Neuronal stem cell (in vitro differentiated cells): Measurements from ENCODE around the gene CHST11.

Experiments used
- DNase-seq: peaks from one replicate; pipeline ENCODE4 v3.0.0-alpha.2; 2013; ENCODE audit warnings: low spot score
- H2AFZ ChIP-seq: one replicate; pipeline ENCODE4 v1.6.1; 2013; ENCODE audit warnings: mild to moderate bottlenecking, low read length, inconsistent platforms
- H2AK5ac ChIP-seq: 2 replicates; pipeline ENCODE4 v1.6.1; 2013; ENCODE audit warnings: low read depth, mild to moderate bottlenecking, inconsistent platforms, low read length, moderate library complexity, mixed read lengths
- H2BK120ac ChIP-seq: 2 replicates; pipeline ENCODE4 v1.6.1; 2013; ENCODE audit warnings: low read depth, mild to moderate bottlenecking, inconsistent platforms, low read length, moderate library complexity, mixed read lengths
- H2BK12ac ChIP-seq: one replicate; pipeline ENCODE4 v1.6.1; 2013; ENCODE audit warnings: low read length, inconsistent platforms
- H2BK15ac ChIP-seq: 2 replicates; pipeline ENCODE4 v1.6.1; 2013; ENCODE audit warnings: mild to moderate bottlenecking, low read length, inconsistent platforms, mixed read lengths
- H2BK5ac ChIP-seq: one replicate; pipeline ENCODE4 v1.6.1; 2013; ENCODE audit warnings: inconsistent platforms, mild to moderate bottlenecking, low read length, moderate library complexity
- H3K14ac ChIP-seq: one replicate; pipeline ENCODE4 v1.6.1; 2013; ENCODE audit warnings: low read length, inconsistent platforms
- H3K18ac ChIP-seq: 2 replicates; pipeline ENCODE4 v1.6.1; 2013; ENCODE audit warnings: low read length, inconsistent platforms
- H3K23ac ChIP-seq: 2 replicates; pipeline ENCODE4 v1.6.1; 2013; ENCODE audit warnings: low read depth, mild to moderate bottlenecking, mixed read lengths, low read length, inconsistent platforms; ENCODE audit not compliant: poor library complexity
- H3K27ac ChIP-seq: replicated peaks from 3 replicates; pipeline ENCODE4 v1.5.1; 2013; ENCODE audit warnings: low read length, inconsistent platforms
- H3K27me3 ChIP-seq, 3 experiments: 2 replicates each; pipeline ENCODE4 v1.6.1; 2013; ENCODE audit warnings: low read length in 3 of 3, mild to moderate bottlenecking in 2 of 3, inconsistent platforms in 1 of 3, low read depth in 1 of 3, mixed read lengths in 1 of 3, moderate library complexity in 1 of 3; ENCODE audit not compliant: control insufficient read depth in 3 of 3, insufficient read depth in 3 of 3
- H3K36me3 ChIP-seq, 2 donors: replicated peaks in 1 of 2; 2 replicates each; pipeline ENCODE4 v1.6.1; 2013; ENCODE audit warnings: low read length in 2 of 2; ENCODE audit not compliant: control insufficient read depth in 2 of 2, insufficient read depth in 2 of 2
- H3K4ac ChIP-seq: 2 replicates; pipeline ENCODE4 v1.6.1; 2013; ENCODE audit warnings: inconsistent platforms, mild to moderate bottlenecking, low read length, moderate library complexity
- H3K4me1 ChIP-seq, 2 donors: 1 replicate in 1 of 2; 2 replicates in 1 of 2; pipeline ENCODE4 v1.6.1; 2013; ENCODE audit warnings: low read length in 2 of 2, low read depth in 1 of 2; ENCODE audit not compliant: control insufficient read depth in 2 of 2, insufficient read depth in 1 of 2
- H3K4me2 ChIP-seq: one replicate; pipeline ENCODE4 v1.6.1; 2013; ENCODE audit warnings: mild to moderate bottlenecking, low read length, inconsistent platforms; ENCODE audit not compliant: insufficient read depth, poor library complexity, severe bottlenecking
- H3K4me3 ChIP-seq, 2 donors: 2 replicates each; pipeline ENCODE4 v1.5.1; 2013; ENCODE audit warnings: low read length in 2 of 2, mild to moderate bottlenecking in 2 of 2, inconsistent platforms in 1 of 2, moderate library complexity in 1 of 2
- H3K79me1 ChIP-seq: one replicate; pipeline ENCODE4 v1.6.1; 2013; ENCODE audit warnings: low read depth, mild to moderate bottlenecking, inconsistent platforms, low read length, moderate library complexity
- H3K9ac ChIP-seq: one replicate; pipeline ENCODE4 v1.6.1; 2013; ENCODE audit warnings: mild to moderate bottlenecking, low read depth, low read length, inconsistent platforms; ENCODE audit not compliant: poor library complexity
- H3K9me3 ChIP-seq, 2 donors: replicated peaks in 1 of 2; 2 replicates each; pipeline versions ENCODE3 to v1.6.1; 2013; ENCODE audit warnings: low read length in 2 of 2, mild to moderate bottlenecking in 2 of 2, inconsistent platforms in 1 of 2, low read depth in 1 of 2, mixed read lengths in 1 of 2, moderate library complexity in 1 of 2; ENCODE audit not compliant: control insufficient read depth in 2 of 2, insufficient read depth in 1 of 2
- H4K8ac ChIP-seq: one replicate; pipeline ENCODE4 v1.6.1; 2013; ENCODE audit warnings: low read depth, mild to moderate bottlenecking, inconsistent platforms, low read length, moderate library complexity
- H4K91ac ChIP-seq: one replicate; pipeline ENCODE4 v1.6.1; 2013; ENCODE audit warnings: low read length, low read depth, mild to moderate bottlenecking, inconsistent platforms; ENCODE audit not compliant: poor library complexity
- WGBS, 2 donors: extraction: QIAGEN DNeasy Blood & Tissue Kit; methylation state at CpG; one replicate each; pipeline ENCODE4 v1.1.7; 2013; ENCODE audit warnings: missing lambda C conversion rate in 2 of 2, mixed read lengths in 1 of 2; ENCODE audit not compliant: insufficient read length in 2 of 2, insufficient replicate concordance in 1 of 2; ENCODE audit errors: extremely low coverage in 2 of 2; 5-methylcytosine and 5-hydroxymethylcytosine counted together

Gene CHST11

DNA sequence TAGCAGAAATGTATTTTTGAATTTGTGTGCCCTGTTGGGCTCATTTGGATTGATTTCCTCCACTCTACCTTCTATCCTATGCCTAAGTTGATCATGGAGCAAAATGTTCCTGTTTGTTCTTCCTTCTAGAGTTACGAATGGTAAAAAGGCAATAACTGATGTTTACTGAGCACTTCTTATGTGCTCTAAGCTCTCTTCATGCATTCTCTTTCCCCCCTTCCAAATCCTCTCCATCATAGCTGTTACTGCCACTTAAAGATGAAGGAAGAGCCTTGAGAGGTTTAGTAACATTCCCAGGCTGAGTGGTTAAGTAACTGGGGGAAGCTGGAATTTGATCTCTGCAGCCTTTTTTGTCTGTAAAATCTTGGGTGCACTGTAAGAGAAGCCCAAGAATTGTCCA, 60.1 kb downstream of the CHST11 start:
- no peak overlapping the region for H2BK5ac ChIP-seq
- no peak overlapping the region for H3K27ac ChIP-seq
- no peak overlapping the region for H2AFZ ChIP-seq
- H3K79me1 ChIP-seq, result peaks cover 4% of the 10 kb centered on the region
- H3K4ac ChIP-seq, result no peak overlapping the region
- H3K4me2 ChIP-seq, result no peak overlapping the region
- H2AK5ac ChIP-seq, result no peak overlapping the region
- DNase-seq, result no peak
- no peak overlapping the region for H4K91ac ChIP-seq
- H3K9me3 ChIP-seq, result no peaks in the 10 kb centered on the region
- no peak overlapping the region for H3K14ac ChIP-seq
- no peak overlapping the region for H2BK12ac ChIP-seq
- H3K27me3 ChIP-seq, result no peaks in the 10 kb centered on the region
- H4K8ac ChIP-seq, result no peak overlapping the region
- H2BK120ac ChIP-seq, result no peak overlapping the region
- no peak overlapping the region for H3K23ac ChIP-seq
- H3K18ac ChIP-seq, result no peak overlapping the region
- no peak overlapping the region for H3K4me3 ChIP-seq
- H2BK15ac ChIP-seq, result no peak overlapping the region
- H3K36me3 ChIP-seq, result no peaks in the 10 kb centered on the region
- no peak overlapping the region for H3K9ac ChIP-seq
- H3K4me1 ChIP-seq, result peaks cover 7 to 9% of the 10 kb centered on the region in 2 donors
- no CpG with 5 or more reads among the region's 1 CpG for WGBS, 2 donors

DNA sequence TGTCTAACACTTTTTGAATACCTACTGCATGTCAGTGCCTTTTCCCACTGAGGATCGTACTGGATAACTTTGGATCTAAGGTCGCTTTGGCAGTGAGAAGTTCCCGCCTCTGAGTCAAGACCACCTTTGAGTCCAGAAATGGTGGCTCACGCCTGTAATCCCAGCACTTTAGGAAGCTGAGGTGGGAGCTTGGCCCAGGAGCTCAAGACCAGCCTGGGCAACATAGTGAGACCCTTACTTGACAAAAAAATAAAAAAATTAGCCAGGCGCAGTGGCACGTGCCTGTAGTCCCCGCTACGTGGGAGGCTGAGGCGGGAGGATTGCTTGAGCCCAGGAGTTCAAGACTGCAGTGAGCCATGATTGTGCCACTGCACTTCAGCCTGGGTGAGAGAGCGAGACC, 61.1 kb downstream of the CHST11 start:
- Histone ChIP-seq H2AK5ac (no peak overlapping the region), H2BK15ac (no peak overlapping the region), H3K23ac (no peak overlapping the region), H2BK12ac (no peak overlapping the region), H3K4ac (no peak overlapping the region), H3K4me1 (peaks cover 7 to 9% of the 10 kb centered on the region in 2 donors), H3K79me1 (peaks cover 4% of the 10 kb centered on the region), H3K36me3 (no peaks in the 10 kb centered on the region), H4K8ac (no peak overlapping the region), H3K9ac (no peak overlapping the region), H3K4me2 (no peak overlapping the region), H3K9me3 (no peaks in the 10 kb centered on the region), H2AFZ (no peak overlapping the region), H3K4me3 (no peak overlapping the region), H2BK5ac (no peak overlapping the region), H4K91ac (no peak overlapping the region), H3K27me3 (no peaks in the 10 kb centered on the region), H2BK120ac (no peak overlapping the region), H3K14ac (no peak overlapping the region), H3K18ac (no peak overlapping the region), H3K27ac (no peak overlapping the region)
- WGBS, 2 donors, result no CpG with 5 or more reads among the region's 10 CpGs
- no peak for DNase-seq

DNA sequence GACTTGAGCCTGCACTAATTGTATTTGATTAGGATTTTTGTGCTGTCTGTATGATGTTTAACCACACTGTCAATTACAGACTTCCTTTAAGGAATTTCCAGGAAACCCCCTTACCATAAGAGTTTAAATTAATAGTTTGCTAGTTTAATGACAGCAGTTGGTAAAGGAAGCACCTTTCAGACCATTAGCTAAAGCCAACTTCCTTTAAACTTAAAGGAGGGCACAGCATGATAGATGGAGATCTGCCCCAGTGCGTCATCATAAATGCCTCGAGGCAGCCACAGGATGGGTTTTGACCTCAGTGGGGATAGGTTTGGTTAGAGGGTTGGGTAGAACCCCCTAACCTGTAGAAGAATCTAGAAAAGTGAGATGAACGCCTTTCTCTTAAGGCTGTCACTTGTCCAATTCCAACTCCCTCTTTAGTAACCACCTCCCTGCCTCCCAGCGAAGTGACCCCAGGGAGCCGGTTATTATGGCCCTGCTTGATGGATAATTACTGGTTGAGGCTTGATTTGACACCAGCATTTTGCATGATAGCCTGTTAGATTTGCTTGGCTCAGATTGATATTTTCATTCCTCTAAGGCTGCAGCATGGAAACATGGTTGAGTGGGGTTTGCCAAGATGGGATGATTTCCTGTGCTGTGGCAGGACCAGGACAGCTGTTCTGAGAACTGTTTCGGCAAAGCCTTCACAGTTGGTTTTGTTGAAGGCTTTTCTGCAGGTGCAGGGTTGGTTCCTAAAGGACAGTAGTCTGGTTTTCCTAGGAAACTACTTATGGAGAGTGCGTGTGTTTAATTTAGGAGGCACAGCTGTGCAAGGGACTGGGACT, 62.7 kb downstream of the CHST11 start:
- Histone ChIP-seq H3K4me3 (no peak overlapping the region), H3K9me3 (no peaks in the 10 kb centered on the region), H2AK5ac (no peak overlapping the region), H3K27me3 (no peaks in the 10 kb centered on the region), H3K18ac (no peak overlapping the region), H2BK5ac (no peak overlapping the region), H3K79me1 (peaks cover 3% of the 10 kb centered on the region), H2BK12ac (no peak overlapping the region), H2AFZ (no peak overlapping the region), H3K36me3 (no peaks in the 10 kb centered on the region), H3K9ac (no peak overlapping the region), H3K4me1 (peaks cover 0 to 6% of the 10 kb centered on the region in 2 donors), H3K4ac (no peak overlapping the region), H2BK15ac (no peak overlapping the region), H3K27ac (no peak overlapping the region), H4K8ac (no peak overlapping the region), H2BK120ac (no peak overlapping the region), H3K23ac (no peak overlapping the region), H3K4me2 (no peak overlapping the region), H4K91ac (no peak overlapping the region), H3K14ac (no peak overlapping the region)
- no peak for DNase-seq
- no CpG with 5 or more reads among the region's 7 CpGs for WGBS, 2 donors

DNA sequence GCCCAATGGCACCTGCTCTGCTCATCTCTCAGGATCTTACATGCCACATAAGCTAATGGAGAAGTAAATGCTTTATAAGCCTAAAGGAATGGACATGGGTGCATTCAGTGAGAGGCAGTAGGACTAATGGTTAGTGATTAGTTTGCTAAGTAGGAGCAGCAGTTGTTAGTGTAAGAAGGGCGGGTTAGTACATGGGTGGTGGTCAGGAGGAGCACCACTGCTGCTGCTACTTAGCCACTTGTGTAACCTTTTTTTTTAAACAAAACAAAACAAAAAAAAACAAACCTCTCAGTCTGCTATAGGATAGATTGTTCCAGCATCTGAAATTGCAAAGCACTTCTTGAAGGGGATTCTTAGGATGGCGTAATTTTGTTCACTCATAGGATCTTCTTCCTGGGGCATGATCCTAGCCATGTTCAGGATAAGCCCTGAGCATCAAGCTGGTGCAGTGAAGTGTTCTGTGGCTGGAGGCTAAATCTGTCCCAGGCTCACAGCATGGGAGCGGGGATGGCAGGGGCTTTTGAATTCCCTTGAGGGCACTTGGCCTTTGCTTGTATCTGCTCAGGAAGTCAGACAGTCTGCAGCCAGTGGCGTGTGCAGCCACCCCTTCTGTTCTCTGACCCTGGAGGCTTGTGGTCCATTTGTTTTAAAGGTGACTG, 63.6 kb downstream of the CHST11 start:
- WGBS, 2 donors, result no CpG with 5 or more reads among the region's 4 CpGs
- H2BK5ac ChIP-seq, result no peak overlapping the region
- H3K27me3 ChIP-seq, result no peaks in the 10 kb centered on the region
- H3K9ac ChIP-seq, result no peak overlapping the region
- no peaks in the 10 kb centered on the region for H3K9me3 ChIP-seq
- no peak overlapping the region for H4K8ac ChIP-seq
- no peaks in the 10 kb centered on the region for H3K36me3 ChIP-seq
- H3K23ac ChIP-seq, result no peak overlapping the region
- H3K4ac ChIP-seq, result no peak overlapping the region
- no peak overlapping the region for H3K14ac ChIP-seq
- no peak overlapping the region for H4K91ac ChIP-seq
- no peak overlapping the region for H2AK5ac ChIP-seq
- no peak overlapping the region for H3K4me2 ChIP-seq
- H3K79me1 ChIP-seq, result no peaks in the 10 kb centered on the region
- H3K4me1 ChIP-seq, result peaks cover 0 to 6% of the 10 kb centered on the region in 2 donors
- H2BK120ac ChIP-seq, result no peak overlapping the region
- no peak overlapping the region for H2BK12ac ChIP-seq
- no peak overlapping the region for H3K27ac ChIP-seq
- H2AFZ ChIP-seq, result no peak overlapping the region
- H2BK15ac ChIP-seq, result no peak overlapping the region
- DNase-seq, result no peak
- no peak overlapping the region for H3K4me3 ChIP-seq
- no peak overlapping the region for H3K18ac ChIP-seq
